KMS-11 (cell line): ENCODE measurements around the gene MYO18B.

Source experiments
- H2AFZ ChIP-seq: fragments of 200-600 bp; sonication (generic); 2 replicates; pipeline ENCODE4 v1.6.1; 2016; ENCODE audit warnings: antibody characterized with exemption, mixed run types, low read depth
- H3K27ac ChIP-seq: fragments of 200-600 bp; sonication (generic); 2 replicates; pipeline ENCODE4 v1.6.1; 2016; ENCODE audit warnings: mild to moderate bottlenecking, mixed run types
- H3K27me3 ChIP-seq: fragments of 200-600 bp; sonication (generic); 2 replicates; pipeline ENCODE4 v1.6.1; 2017; ENCODE audit warnings: mild to moderate bottlenecking, low read depth, mixed run types, moderate library complexity; ENCODE audit not compliant: insufficient read depth
- H3K36me3 ChIP-seq: fragments of 200-600 bp; sonication (generic); 2 replicates; pipeline ENCODE4 v1.6.1; 2017; ENCODE audit warnings: mild to moderate bottlenecking, mixed run types; ENCODE audit not compliant: insufficient read depth
- H3K4me1 ChIP-seq: fragments of 200-600 bp; sonication (generic); 2 replicates; pipeline ENCODE4 v1.6.1; 2016; ENCODE audit warnings: mild to moderate bottlenecking, low read depth, mixed run types; ENCODE audit not compliant: poor library complexity, severe bottlenecking
- H3K4me2 ChIP-seq: fragments of 200-600 bp; sonication (generic); 2 replicates; pipeline ENCODE4 v1.7.0; 2016; ENCODE audit warnings: mild to moderate bottlenecking, mixed run types
- H3K4me3 ChIP-seq: fragments of 200-600 bp; sonication (generic); IDR thresholded peaks from 2 replicates; pipeline ENCODE4 v1.6.1; 2017; ENCODE audit warnings: low read depth, low read length, mixed read lengths; ENCODE audit not compliant: insufficient read depth
- H3K79me2 ChIP-seq: fragments of 200-600 bp; sonication (generic); 2 replicates; pipeline ENCODE4 v1.6.1; 2016; ENCODE audit warnings: low read depth, mixed run types; ENCODE audit not compliant: insufficient read depth
- H3K9ac ChIP-seq: fragments of 200-600 bp; sonication (generic); 2 replicates; pipeline ENCODE4 v1.6.1; 2016; ENCODE audit warnings: mild to moderate bottlenecking, mixed run types
- H4K20me1 ChIP-seq: fragments of 200-600 bp; sonication (generic); 2 replicates; pipeline ENCODE4 v1.6.1; 2016; ENCODE audit warnings: mild to moderate bottlenecking, mixed run types; ENCODE audit not compliant: insufficient read depth
- TF ChIP-seq, protein P1 (sequence below): fragments of 200-600 bp; sonication (generic); conservative IDR thresholded peaks from 2 replicates; pipeline ENCODE4 v1.6.1; 2017; ENCODE audit warnings: low read depth, mild to moderate bottlenecking, antibody characterized with exemption, low read length, moderate library complexity, mixed read lengths

Gene MYO18B

DNA sequence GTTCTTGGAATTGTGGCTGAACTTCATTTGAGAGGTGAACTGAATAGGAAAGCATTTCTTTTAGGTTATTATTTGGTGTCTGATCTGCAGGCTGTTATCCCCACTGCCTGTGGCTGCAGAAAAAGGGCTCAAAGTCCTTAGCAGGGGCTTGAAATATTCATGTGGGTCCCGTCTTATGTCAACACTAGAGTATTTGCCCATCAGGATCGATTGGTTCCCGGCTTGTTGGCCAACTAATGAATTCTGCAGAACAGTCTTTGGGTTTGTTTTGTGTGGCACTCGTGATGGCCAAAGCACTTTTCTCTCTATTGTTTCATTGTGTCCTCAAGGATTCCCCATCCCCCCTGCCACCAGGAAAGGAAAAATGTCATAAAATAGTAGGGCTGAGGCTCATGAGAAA is 211.9 kb downstream of the MYO18B start:
- Histone ChIP-seq H3K27me3 (no peaks in the 10 kb centered on the region), H3K36me3 (no peaks in the 10 kb centered on the region), H3K4me2 (no peak overlapping the region)

DNA sequence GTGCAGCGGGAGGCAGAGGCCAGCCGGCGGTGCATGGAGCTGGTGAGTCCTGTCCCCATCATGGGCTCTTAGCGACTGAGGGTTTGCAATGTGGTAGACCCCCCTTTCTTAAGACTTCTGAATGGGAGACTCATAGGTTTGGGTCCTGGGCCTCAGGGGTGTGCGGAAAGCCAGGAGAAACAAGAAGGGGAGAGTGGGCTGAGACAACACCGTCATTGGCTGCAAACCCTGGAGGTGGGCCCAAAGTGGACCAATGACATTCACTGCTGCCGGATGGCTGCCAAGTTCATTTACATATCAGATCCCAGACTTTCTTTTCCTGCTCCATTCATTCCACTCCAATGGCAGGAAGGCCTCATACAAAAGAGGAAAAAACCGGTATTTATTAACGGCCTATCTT is 213.3 kb downstream of the MYO18B start:
- no peaks in the 10 kb centered on the region for H4K20me1 ChIP-seq
- H3K79me2 ChIP-seq = no peaks in the 10 kb centered on the region
- no peak overlapping the region for H3K4me3 ChIP-seq
- no peak overlapping the region for H3K9ac ChIP-seq
- TF ChIP-seq, protein P1, sequence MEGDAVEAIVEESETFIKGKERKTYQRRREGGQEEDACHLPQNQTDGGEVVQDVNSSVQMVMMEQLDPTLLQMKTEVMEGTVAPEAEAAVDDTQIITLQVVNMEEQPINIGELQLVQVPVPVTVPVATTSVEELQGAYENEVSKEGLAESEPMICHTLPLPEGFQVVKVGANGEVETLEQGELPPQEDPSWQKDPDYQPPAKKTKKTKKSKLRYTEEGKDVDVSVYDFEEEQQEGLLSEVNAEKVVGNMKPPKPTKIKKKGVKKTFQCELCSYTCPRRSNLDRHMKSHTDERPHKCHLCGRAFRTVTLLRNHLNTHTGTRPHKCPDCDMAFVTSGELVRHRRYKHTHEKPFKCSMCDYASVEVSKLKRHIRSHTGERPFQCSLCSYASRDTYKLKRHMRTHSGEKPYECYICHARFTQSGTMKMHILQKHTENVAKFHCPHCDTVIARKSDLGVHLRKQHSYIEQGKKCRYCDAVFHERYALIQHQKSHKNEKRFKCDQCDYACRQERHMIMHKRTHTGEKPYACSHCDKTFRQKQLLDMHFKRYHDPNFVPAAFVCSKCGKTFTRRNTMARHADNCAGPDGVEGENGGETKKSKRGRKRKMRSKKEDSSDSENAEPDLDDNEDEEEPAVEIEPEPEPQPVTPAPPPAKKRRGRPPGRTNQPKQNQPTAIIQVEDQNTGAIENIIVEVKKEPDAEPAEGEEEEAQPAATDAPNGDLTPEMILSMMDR = no peak
- H3K4me1 ChIP-seq = no peaks in the 10 kb centered on the region
- no peak overlapping the region for H2AFZ ChIP-seq
- no peak overlapping the region for H3K27ac ChIP-seq
- no peaks in the 10 kb centered on the region for H3K27me3 ChIP-seq
- no peak overlapping the region for H3K4me2 ChIP-seq
- no peaks in the 10 kb centered on the region for H3K36me3 ChIP-seq

More for the DNA sequence above, 211.9 kb downstream of the MYO18B start:
- Histone ChIP-seq H3K4me3 (no peak overlapping the region), H3K4me1 (no peaks in the 10 kb centered on the region), H2AFZ (no peak overlapping the region), H3K27ac (no peak overlapping the region), H3K79me2 (no peaks in the 10 kb centered on the region), H4K20me1 (no peaks in the 10 kb centered on the region), H3K9ac (no peak overlapping the region)
- TF ChIP-seq, protein P1 = no peak

DNA sequence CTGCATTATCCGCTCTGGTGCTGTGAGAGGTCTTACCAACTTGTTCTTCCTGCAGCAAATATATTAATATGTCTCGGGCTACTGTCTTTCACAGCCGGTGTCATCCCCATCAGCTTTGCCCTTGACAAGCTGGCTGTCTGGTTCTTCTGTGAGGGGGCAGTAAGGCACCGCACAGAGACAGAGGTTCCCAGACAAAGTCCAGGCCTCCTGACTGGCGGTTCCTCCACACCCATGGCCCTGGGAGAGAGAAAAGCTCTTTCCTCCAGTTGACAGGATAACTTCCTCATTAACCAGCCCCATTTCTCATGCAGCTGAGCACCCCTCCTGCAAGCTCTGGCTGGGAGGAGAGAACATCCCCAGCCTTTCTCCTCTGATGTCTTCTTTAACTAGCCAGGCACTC is 214.8 kb downstream of the MYO18B start:
- H4K20me1 ChIP-seq = no peaks in the 10 kb centered on the region
- no peak overlapping the region for H3K9ac ChIP-seq
- H3K27ac ChIP-seq = no peak overlapping the region
- no peaks in the 10 kb centered on the region for H3K79me2 ChIP-seq
- TF ChIP-seq, protein P1 = no peak
- H3K4me2 ChIP-seq = no peak overlapping the region
- H3K4me3 ChIP-seq = no peak overlapping the region
- no peaks in the 10 kb centered on the region for H3K27me3 ChIP-seq
- H3K36me3 ChIP-seq = no peaks in the 10 kb centered on the region
- H3K4me1 ChIP-seq = no peaks in the 10 kb centered on the region
- H2AFZ ChIP-seq = no peak overlapping the region

DNA sequence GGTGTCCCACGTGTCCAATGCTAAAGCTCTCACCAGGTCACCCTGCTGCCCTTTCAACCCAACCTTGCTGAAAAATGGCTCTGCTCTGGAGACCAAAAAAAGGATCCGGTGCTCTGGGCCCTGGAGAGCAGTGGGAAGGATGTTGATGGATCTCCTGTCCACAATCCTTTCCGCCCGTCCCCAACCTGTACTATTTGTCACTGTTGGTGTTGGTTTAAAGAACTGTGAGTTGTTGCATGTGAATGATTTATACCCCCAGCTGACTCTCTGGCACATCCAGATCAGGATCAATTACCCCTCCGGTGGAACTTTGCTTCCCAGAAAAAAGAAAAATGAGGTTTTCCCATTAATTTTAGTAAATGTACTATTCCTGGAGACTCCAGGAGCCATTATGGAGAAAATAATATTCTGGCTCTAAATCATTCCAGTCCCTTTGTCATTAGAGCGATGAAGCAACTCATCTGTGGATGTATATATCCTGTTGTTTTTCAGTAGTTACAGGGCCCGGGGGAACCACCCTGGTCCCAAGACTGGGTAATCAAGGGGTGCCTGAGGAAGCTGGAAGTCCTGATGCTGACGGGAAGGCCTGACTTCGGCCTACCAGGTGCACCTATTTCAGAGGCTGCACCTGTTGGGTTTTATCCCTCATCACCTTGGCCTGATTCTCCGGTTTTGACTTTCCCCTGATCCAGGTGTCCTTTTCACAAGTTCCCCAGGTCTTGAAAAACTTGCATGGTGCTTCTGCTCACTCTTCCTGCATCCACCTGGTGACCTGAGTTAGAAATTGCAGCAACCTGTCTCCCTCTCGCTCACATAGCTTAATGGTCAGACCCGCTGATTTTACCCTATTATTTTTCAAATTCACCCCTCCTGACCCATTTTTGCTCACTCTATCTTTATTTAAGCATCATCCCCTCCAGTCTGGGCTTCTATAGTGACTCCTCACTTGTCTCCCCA is 218.1 kb downstream of the MYO18B start:
- no peak overlapping the region for H3K4me2 ChIP-seq

More for the DNA sequence above, 218.1 kb downstream of the MYO18B start:
- H3K27ac ChIP-seq = no peak overlapping the region
- no peaks in the 10 kb centered on the region for H3K27me3 ChIP-seq
- no peaks in the 10 kb centered on the region for H3K4me1 ChIP-seq
- no peak overlapping the region for H3K4me3 ChIP-seq
- TF ChIP-seq, protein P1 = no peak
- no peak overlapping the region for H3K9ac ChIP-seq
- H3K79me2 ChIP-seq = no peaks in the 10 kb centered on the region
- H4K20me1 ChIP-seq = no peaks in the 10 kb centered on the region
- no peaks in the 10 kb centered on the region for H3K36me3 ChIP-seq
- H2AFZ ChIP-seq = no peak overlapping the region
